Hematopoietic multipotent progenitor cell treated with erythropoietin and hydrocortisone succinate and interleukin-3 and kit ligand, for 17 days (in vitro differentiated cells): ENCODE results near the gene ADAMTS17.

Experiments
- DNase-seq: peaks from one replicate; pipeline ENCODE4 v3.0.0-alpha.2; 2015; ENCODE audit warnings: low spot score

The ADAMTS17 gene

GRCh38 chr15:100278596-100279380, 63.0 kb downstream of the ADAMTS17 start:
- DNase-seq = no peak

- DNase-seq = no peak
These were observed 64.5 kb downstream of the ADAMTS17 start for GRCh38 chr15:100277087-100277855.

- no peak for DNase-seq
These were observed 65.3 kb downstream of the ADAMTS17 start for GRCh38 chr15:100276506-100276905.

GRCh38 chr15:100275641-100276040, 66.1 kb downstream of the ADAMTS17 start:
- DNase-seq = no peak

GRCh38 chr15:100269831-100270230, 71.9 kb downstream of the ADAMTS17 start:
- DNase-seq = no peak

- no peak for DNase-seq
These were observed 75.6 kb downstream of the ADAMTS17 start for GRCh38 chr15:100266166-100266565.

GRCh38 chr15:100265641-100266035, 76.1 kb downstream of the ADAMTS17 start:
- no peak for DNase-seq

GRCh38 chr15:100264994-100265640, 76.7 kb downstream of the ADAMTS17 start:
- no peak for DNase-seq

GRCh38 chr15:100263721-100264455, 77.9 kb downstream of the ADAMTS17 start:
- DNase-seq = no peak

- DNase-seq = no peak
These were observed 78.7 kb downstream of the ADAMTS17 start for GRCh38 chr15:100263031-100263430.

GRCh38 chr15:100261302-100262240, 80.2 kb downstream of the ADAMTS17 start:
- DNase-seq = no peak

- no peak for DNase-seq
These were observed 82.5 kb downstream of the ADAMTS17 start for GRCh38 chr15:100259266-100259665.

GRCh38 chr15:100256970-100257650, 84.7 kb downstream of the ADAMTS17 start:
- DNase-seq = no peak

GRCh38 chr15:100256101-100256969, 85.4 kb downstream of the ADAMTS17 start:
- no peak for DNase-seq

- no peak for DNase-seq
These were observed 86.1 kb downstream of the ADAMTS17 start for GRCh38 chr15:100255644-100256043.

GRCh38 chr15:100254691-100255090, 87.1 kb downstream of the ADAMTS17 start:
- DNase-seq = no peak

GRCh38 chr15:100254285-100254684, 87.5 kb downstream of the ADAMTS17 start:
- DNase-seq = no peak

GRCh38 chr15:100253640-100254039, 88.1 kb downstream of the ADAMTS17 start:
- no peak for DNase-seq

- DNase-seq = no peak
These were observed 88.9 kb downstream of the ADAMTS17 start for GRCh38 chr15:100252779-100253417.
